ENCODE measurements around the gene FSHB. TPM values are rescaled to one million over a fixed set of nuclear protein-coding genes. Genes with fewer than 3 reads are reported as not detected.
"Not testable (repeated sequence)": the region's sequence is repeated elsewhere in the genome, so short reads cannot be mapped to it uniquely, and the experiment has no call there.

Gene FSHB
- total RNA-seq, 1 donor from 2014 or later = not detected

DNA sequence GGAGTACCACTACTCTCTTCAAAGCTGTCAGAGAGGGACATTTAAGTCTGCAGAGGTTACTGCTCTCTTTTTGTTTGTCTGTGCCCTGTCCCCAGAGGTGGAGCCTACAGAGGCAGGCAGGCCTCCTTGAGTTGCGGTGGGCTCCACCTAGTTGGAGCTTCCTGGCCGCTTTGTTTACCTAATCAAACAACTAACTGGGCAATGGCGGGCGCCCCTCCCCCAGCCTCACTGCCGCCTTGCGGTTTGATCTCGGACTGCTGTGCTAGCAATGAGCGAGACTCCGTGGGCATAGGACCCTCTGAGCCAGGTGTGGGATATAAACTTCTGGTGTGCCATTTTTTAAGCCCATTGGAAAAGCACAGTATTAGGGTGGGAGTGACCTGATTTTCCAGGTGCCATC is 37.8 kb downstream of the FSHB start:
- not testable (repeated sequence) for DNase-seq

GRCh38 chr11:30270671-30271070 is 39.9 kb downstream of the FSHB start:
- DNase-seq = no peak

GRCh38 chr11:30277176-30277575 is 46.4 kb downstream of the FSHB start:
- no peak for DNase-seq

- DNase-seq = no peak
Measured at GRCh38 chr11:30279796-30280195, 49.0 kb downstream of the FSHB start.

GRCh38 chr11:30281476-30282288 is 50.9 kb downstream of the FSHB start:
- DNase-seq = no peak

GRCh38 chr11:30282289-30282631 is 51.4 kb downstream of the FSHB start:
- no peak for DNase-seq

Other genes with a start within 250 kb of the FSHB start
- 0.30 TPM for gene KCNA4, start 214.0 kb upstream of the FSHB start, total RNA-seq
- gene ARL14EP, start 92.1 kb downstream of the FSHB start, total RNA-seq = 26.0 TPM